IMR-90 (cell line): Measurements from ENCODE around the gene CLEC7A. TPM values are rescaled to one million over a fixed set of nuclear protein-coding genes. Genes with fewer than 3 reads are reported as not detected.

Experiments
- ATAC-seq: fragments of 200-7000 bp; cut with Tn5 transposase; 2 replicates; pipeline ENCODE4 v1.9.1; 2020; ENCODE audit warnings: low read depth, mild to moderate bottlenecking, moderate library complexity
- BruUV-seq: library from RNA; stranded (reverse); fragments of 400-500 nt; replicated peaks from 2 replicates; lab custom pipeline; 2021; lab: Mats Ljungman, UMichigan
- CTCF ChIA-PET: fragments of 300-600 bp; formaldehyde crosslinking; extraction: SDS; loops from one replicate; lab custom pipeline; 2021; ENCODE audit warnings: antibody characterized with exemption; lab: Yijun Ruan, JAX
- POLR2A ChIA-PET: fragments of 300-600 bp; sonication (Branson Sonifier 250); formaldehyde crosslinking; loops from one replicate; lab custom pipeline; 2022; ENCODE audit warnings: antibody characterized with exemption; ENCODE audit not compliant: unreplicated experiment; lab: Charles Lee
- DNase-seq: peaks from one replicate; pipeline ENCODE4 v3.0.0; 2013
- H2AFZ ChIP-seq: replicated peaks from 2 replicates; pipeline ENCODE3; 2013; ENCODE audit warnings: low read length, mild to moderate bottlenecking; ENCODE audit not compliant: poor library complexity
- H2AK5ac ChIP-seq: 2 replicates; pipeline ENCODE4 v1.6.1; 2013; ENCODE audit warnings: low read depth, low read length, inconsistent platforms
- H2AK9ac ChIP-seq: replicated peaks from 2 replicates; pipeline ENCODE3; 2013; ENCODE audit warnings: mild to moderate bottlenecking, low read depth, low read length, moderate library complexity; ENCODE audit not compliant: poor library complexity
- H2BK120ac ChIP-seq: 2 replicates; pipeline ENCODE4 v1.6.1; 2013; ENCODE audit warnings: low read depth, low read length, inconsistent platforms
- H2BK15ac ChIP-seq: 3 replicates; pipeline ENCODE4 v1.6.1; 2013; ENCODE audit warnings: low read depth, low read length, inconsistent platforms
- H2BK20ac ChIP-seq: 2 replicates; pipeline ENCODE4 v1.6.1; 2013; ENCODE audit warnings: low read depth, mild to moderate bottlenecking, inconsistent platforms, low read length, moderate library complexity
- H2BK5ac ChIP-seq: 2 replicates; pipeline ENCODE4 v1.6.1; 2013; ENCODE audit warnings: mild to moderate bottlenecking, low read depth, low read length, inconsistent platforms; ENCODE audit not compliant: poor library complexity, severe bottlenecking
- H3K14ac ChIP-seq: replicated peaks from 2 replicates; pipeline ENCODE4 v1.6.1; 2013; ENCODE audit warnings: low read depth, low read length, inconsistent platforms
- H3K18ac ChIP-seq: 2 replicates; pipeline ENCODE4 v1.6.1; 2013; ENCODE audit warnings: low read depth, low read length, control low read depth
- H3K23ac ChIP-seq: 2 replicates; pipeline ENCODE4 v1.6.1; 2013; ENCODE audit warnings: low read depth, low read length, inconsistent platforms
- H3K27ac ChIP-seq: 2 replicates; pipeline ENCODE4 v1.5.1; 2013; ENCODE audit warnings: mild to moderate bottlenecking, control low read depth, low read length; ENCODE audit not compliant: insufficient read depth
- H3K27me3 ChIP-seq: 2 replicates; pipeline ENCODE4 v1.6.1; 2013; ENCODE audit warnings: low read length; ENCODE audit not compliant: control insufficient read depth, insufficient read depth
- H3K36me3 ChIP-seq: 2 replicates; pipeline ENCODE4 v1.6.1; 2013; ENCODE audit warnings: low read length, mixed read lengths; ENCODE audit not compliant: control insufficient read depth, insufficient read depth
- H3K4ac ChIP-seq: 2 replicates; pipeline ENCODE4 v1.6.1; 2013; ENCODE audit warnings: low read depth, low read length, inconsistent platforms
- H3K4me1 ChIP-seq: 2 replicates; pipeline ENCODE4 v1.6.1; 2013; ENCODE audit warnings: low read length, mixed read lengths; ENCODE audit not compliant: control insufficient read depth, insufficient read depth
- H3K4me2 ChIP-seq: 2 replicates; pipeline ENCODE4 v1.6.1; 2013; ENCODE audit warnings: low read depth, mild to moderate bottlenecking, control low read depth, low read length, moderate library complexity
- H3K4me3 ChIP-seq: 2 replicates; pipeline ENCODE4 v1.5.1; 2013; ENCODE audit warnings: low read depth, mild to moderate bottlenecking, control low read depth, low read length, moderate library complexity; ENCODE audit not compliant: insufficient read depth
- H3K56ac ChIP-seq: 2 replicates; pipeline ENCODE4 v1.6.1; 2013; ENCODE audit warnings: low read length, inconsistent platforms; ENCODE audit not compliant: insufficient read depth; ENCODE audit errors: extremely low read depth
- H3K79me1 ChIP-seq, 2 experiments: 2 replicates each; pipeline ENCODE4 v1.6.1; 2013; ENCODE audit warnings: low read length in 2 of 2, inconsistent platforms in 1 of 2, low read depth in 1 of 2
- H3K9ac ChIP-seq: 2 replicates; pipeline ENCODE4 v1.6.1; 2013; ENCODE audit warnings: low read depth, low read length, control low read depth
- H3K9me1 ChIP-seq: 2 replicates; pipeline ENCODE4 v1.6.1; 2013; ENCODE audit warnings: low read length, inconsistent platforms; ENCODE audit not compliant: insufficient read depth
- H3K9me3 ChIP-seq: 2 replicates; pipeline ENCODE4 v1.6.1; 2013; ENCODE audit warnings: low read length; ENCODE audit not compliant: control insufficient read depth, insufficient read depth
- H4K20me1 ChIP-seq: 2 replicates; pipeline ENCODE4 v1.6.1; 2013; ENCODE audit warnings: low read length, inconsistent platforms; ENCODE audit not compliant: insufficient read depth
- H4K5ac ChIP-seq: 2 replicates; pipeline ENCODE4 v1.6.1; 2013; ENCODE audit warnings: mild to moderate bottlenecking, low read depth, low read length, control low read depth
- H4K8ac ChIP-seq, 2 experiments: 2 replicates each; pipeline ENCODE4 v1.6.1; 2013; ENCODE audit warnings: low read depth in 2 of 2, low read length in 2 of 2, control low read depth in 1 of 2, inconsistent platforms in 1 of 2
- H4K91ac ChIP-seq: 2 replicates; pipeline ENCODE4 v1.6.1; 2013; ENCODE audit warnings: low read depth, low read length, inconsistent platforms; ENCODE audit not compliant: insufficient read depth
- BHLHE40 ChIP-seq: fragments of 150-350 bp; IDR thresholded peaks from 2 replicates; pipeline ENCODE4 v1.6.1; 2016; ENCODE audit warnings: mild to moderate bottlenecking, low read depth, low read length
- MAFK ChIP-seq: IDR thresholded peaks from 2 replicates; pipeline ENCODE4 v1.6.1; 2012; ENCODE audit warnings: low read depth, low read length, improper control_type of control experiment
- POLR2A ChIP-seq: IDR thresholded peaks from 2 replicates; pipeline ENCODE4 v1.6.1; 2012; ENCODE audit warnings: mild to moderate bottlenecking, low read depth, low read length
- RCOR1 ChIP-seq: IDR thresholded peaks from 2 replicates; pipeline ENCODE4 v1.6.1; 2012; ENCODE audit warnings: mild to moderate bottlenecking, low read length, improper control_type of control experiment; ENCODE audit not compliant: insufficient replicate concordance
- RFX5 ChIP-seq: IDR thresholded peaks from 2 replicates; pipeline ENCODE4 v1.8.0; 2012; ENCODE audit warnings: low read depth, mild to moderate bottlenecking, low read length, moderate library complexity
- WGBS, 2 experiments: methylation state at CpG; one replicate each; pipeline versions ENCODE4 v1.1.5 to v1.1.7; 2013; ENCODE audit warnings: missing lambda C conversion rate in 2 of 2; ENCODE audit not compliant: insufficient read length in 1 of 2; ENCODE audit errors: extremely low coverage in 2 of 2; 5-methylcytosine and 5-hydroxymethylcytosine counted together
- dilution Hi-C: fragments of 300-500 bp; cut with HindIII; formaldehyde crosslinking; loops from one replicate; pipeline ENCODE4 v1.14.3; 2018; ENCODE audit warnings: low sequenced_read_pairs; ENCODE audit not compliant: unreplicated experiment
- in situ Hi-C: fragments of 300-500 bp; cut with MboI; formaldehyde crosslinking; loops from 3 replicates; pipeline ENCODE4 v1.14.3; 2019; ENCODE audit warnings: low sequenced_read_pairs, inconsistent platforms, mixed read lengths
- intact Hi-C: fragments of 100-400 bp; cut with micrococcal nuclease; formaldehyde crosslinking; loops from 2 replicates; pipeline ENCODE4 v1.10.0; 2022
- polyA plus RNA-seq, 3 experiments: library from polyadenylated mRNA; depleted of rRNA; stranded (reverse); fragments of >200 nt; gene quantifications; 2 replicates each; pipeline ENCODE4 v1.2.3, GENCODE V29; 2012; ENCODE audit warnings: low replicate concordance in 1 of 3
- total RNA-seq: library from RNA; depleted of rRNA; stranded (reverse); fragments of >200 nt; gene quantifications from 2 replicates; pipeline ENCODE4 v1.2.3, GENCODE V29; 2012
- TF ChIP-seq, protein P1 (sequence below): fragments of 150-350 bp; IDR thresholded peaks from 2 replicates; pipeline ENCODE4 v1.6.1; 2016; ENCODE audit warnings: low read depth, mild to moderate bottlenecking, low read length, moderate library complexity, borderline replicate concordance

The CLEC7A gene
- total and polyA plus RNA-seq, 2 of the 4 experiments (the other 2 are of a cell fraction) = not detected

DNA sequence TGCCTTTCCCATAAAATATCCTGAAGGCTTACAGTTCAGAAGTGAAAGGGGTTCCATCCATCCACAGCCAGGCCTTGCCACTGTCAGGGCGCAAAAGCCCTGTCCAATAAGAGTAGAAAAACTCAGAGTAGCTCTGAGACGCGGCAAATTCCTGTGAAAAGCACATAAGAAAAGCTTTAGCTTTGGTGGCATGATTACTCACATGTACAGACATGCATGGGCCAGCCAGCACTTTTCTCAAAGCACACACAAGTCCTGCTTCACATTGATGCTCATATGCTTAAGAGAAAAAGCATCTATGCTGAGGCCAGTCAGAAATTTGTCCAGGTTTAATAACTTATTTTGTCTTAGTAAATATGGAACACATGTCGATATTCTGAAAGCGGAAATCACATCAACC, 56.7 kb downstream of the CLEC7A start:
- ChIA-PET POLR2A (no interaction called here), CTCF (no interaction called here)
- BruUV-seq = no TSS peak
- Histone ChIP-seq H2BK15ac (no peak overlapping the region), H2BK5ac (no peak overlapping the region), H2AFZ (no peak overlapping the region), H4K5ac (no peak overlapping the region), H2AK5ac (no peak overlapping the region), H3K79me1 (no peaks in the 10 kb centered on the region), H3K27ac (no peak overlapping the region), H3K18ac (no peak overlapping the region), H2BK120ac (no peak overlapping the region), H3K4ac (no peak overlapping the region), H3K4me3 (no peak overlapping the region), H4K8ac (no peak overlapping the region), H3K27me3 (no peaks in the 10 kb centered on the region; the same call in 1 of the 2 replicates), H3K4me1 (peaks cover 4% of the 10 kb centered on the region), H3K23ac (no peak overlapping the region), H2BK20ac (no peak overlapping the region), H3K9ac (no peak overlapping the region), H3K9me3 (no peaks in the 10 kb centered on the region), H2AK9ac (no peak overlapping the region), H4K20me1 (no peaks in the 10 kb centered on the region), H3K9me1 (0 out of 2 replicates have a peak, but pooled peaks cover 3% of the 10 kb centered on the region), H3K56ac (no peak overlapping the region), H3K14ac (no peak overlapping the region), H3K36me3 (no peaks in the 10 kb centered on the region), H4K91ac (no peak overlapping the region), H3K4me2 (no peak overlapping the region)
- dilution Hi-C loops (no loop called here), in situ Hi-C loops (no loop called here), intact Hi-C loops (no loop called here)
- DNase-seq = no peak
- WGBS, 2 experiments = no CpG with 5 or more reads among the region's 5 CpGs
- no peak for ATAC-seq
- no peak for TF ChIP-seq RFX5
- no peak for TF ChIP-seq RCOR1
- no peak for TF ChIP-seq POLR2A
- no peak for TF ChIP-seq BHLHE40
- TF ChIP-seq MAFK = no peak
- TF ChIP-seq, protein P1, sequence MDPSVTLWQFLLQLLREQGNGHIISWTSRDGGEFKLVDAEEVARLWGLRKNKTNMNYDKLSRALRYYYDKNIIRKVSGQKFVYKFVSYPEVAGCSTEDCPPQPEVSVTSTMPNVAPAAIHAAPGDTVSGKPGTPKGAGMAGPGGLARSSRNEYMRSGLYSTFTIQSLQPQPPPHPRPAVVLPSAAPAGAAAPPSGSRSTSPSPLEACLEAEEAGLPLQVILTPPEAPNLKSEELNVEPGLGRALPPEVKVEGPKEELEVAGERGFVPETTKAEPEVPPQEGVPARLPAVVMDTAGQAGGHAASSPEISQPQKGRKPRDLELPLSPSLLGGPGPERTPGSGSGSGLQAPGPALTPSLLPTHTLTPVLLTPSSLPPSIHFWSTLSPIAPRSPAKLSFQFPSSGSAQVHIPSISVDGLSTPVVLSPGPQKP = no peak
